GM12872 (cell line): ENCODE measurements around the gene SYNE2.

Source experiments
- TF ChIP-seq, protein P1 (sequence below): IDR thresholded peaks from 3 replicates; pipeline ENCODE4 v1.5.1; 2011; ENCODE audit warnings: low read depth, mild to moderate bottlenecking, low read length, moderate library complexity; ENCODE audit not compliant: insufficient read depth

Gene SYNE2

DNA sequence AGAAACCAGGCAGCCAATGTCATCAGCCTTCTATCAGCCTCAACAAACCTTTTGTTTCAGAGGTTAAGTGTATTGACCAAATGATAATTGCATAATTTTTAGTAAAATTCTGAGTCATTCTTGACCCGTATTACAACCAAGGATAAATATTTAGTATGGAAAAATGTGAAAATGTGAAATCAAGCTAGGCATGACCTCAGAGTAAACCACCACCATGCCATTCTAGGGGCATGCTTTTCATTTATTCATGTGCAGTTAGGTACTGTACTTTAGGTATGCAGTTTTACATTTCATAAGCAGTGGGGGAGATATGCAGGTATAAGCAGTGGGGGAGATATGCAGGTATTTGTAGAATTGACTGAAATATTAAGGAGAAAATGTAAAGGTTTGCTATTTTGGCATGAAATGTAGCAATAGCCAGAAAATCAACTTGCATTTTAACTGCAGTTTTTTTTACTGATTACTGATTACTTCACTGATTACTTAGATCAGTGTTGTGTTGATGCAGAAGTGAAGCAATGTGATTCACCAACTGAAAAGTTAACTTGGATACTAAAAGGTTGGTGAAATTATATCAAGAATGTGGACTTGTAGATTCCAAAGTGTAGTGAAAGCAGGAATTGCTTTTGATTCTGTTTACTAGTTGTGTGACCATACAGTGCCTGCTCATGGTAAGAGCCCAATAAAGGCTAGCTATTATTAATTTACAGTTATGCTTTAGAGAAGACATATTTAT is 257.2 kb downstream of the SYNE2 start:
- TF ChIP-seq, protein P1, sequence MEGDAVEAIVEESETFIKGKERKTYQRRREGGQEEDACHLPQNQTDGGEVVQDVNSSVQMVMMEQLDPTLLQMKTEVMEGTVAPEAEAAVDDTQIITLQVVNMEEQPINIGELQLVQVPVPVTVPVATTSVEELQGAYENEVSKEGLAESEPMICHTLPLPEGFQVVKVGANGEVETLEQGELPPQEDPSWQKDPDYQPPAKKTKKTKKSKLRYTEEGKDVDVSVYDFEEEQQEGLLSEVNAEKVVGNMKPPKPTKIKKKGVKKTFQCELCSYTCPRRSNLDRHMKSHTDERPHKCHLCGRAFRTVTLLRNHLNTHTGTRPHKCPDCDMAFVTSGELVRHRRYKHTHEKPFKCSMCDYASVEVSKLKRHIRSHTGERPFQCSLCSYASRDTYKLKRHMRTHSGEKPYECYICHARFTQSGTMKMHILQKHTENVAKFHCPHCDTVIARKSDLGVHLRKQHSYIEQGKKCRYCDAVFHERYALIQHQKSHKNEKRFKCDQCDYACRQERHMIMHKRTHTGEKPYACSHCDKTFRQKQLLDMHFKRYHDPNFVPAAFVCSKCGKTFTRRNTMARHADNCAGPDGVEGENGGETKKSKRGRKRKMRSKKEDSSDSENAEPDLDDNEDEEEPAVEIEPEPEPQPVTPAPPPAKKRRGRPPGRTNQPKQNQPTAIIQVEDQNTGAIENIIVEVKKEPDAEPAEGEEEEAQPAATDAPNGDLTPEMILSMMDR, result no peak

DNA sequence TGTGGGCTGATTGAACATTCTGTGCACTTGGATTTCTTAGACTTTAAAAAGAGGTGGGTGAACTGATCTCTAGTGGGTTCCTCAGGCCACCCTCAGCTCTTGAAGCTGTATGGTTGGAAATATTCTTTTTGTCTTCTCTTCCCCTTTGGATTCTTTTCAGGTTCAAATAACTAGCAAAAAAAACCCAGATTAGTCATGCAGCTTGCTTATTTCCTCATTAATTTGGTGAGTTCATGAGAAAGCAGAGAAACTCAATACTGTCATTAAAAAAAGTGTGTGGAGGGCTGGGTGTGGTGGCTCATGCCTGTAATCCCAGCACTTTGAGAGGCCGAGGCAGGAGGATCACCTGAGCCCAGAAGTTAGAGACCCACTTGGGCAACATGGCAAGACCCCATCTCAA is 258.0 kb downstream of the SYNE2 start:
- TF ChIP-seq, protein P1, result no peak

DNA sequence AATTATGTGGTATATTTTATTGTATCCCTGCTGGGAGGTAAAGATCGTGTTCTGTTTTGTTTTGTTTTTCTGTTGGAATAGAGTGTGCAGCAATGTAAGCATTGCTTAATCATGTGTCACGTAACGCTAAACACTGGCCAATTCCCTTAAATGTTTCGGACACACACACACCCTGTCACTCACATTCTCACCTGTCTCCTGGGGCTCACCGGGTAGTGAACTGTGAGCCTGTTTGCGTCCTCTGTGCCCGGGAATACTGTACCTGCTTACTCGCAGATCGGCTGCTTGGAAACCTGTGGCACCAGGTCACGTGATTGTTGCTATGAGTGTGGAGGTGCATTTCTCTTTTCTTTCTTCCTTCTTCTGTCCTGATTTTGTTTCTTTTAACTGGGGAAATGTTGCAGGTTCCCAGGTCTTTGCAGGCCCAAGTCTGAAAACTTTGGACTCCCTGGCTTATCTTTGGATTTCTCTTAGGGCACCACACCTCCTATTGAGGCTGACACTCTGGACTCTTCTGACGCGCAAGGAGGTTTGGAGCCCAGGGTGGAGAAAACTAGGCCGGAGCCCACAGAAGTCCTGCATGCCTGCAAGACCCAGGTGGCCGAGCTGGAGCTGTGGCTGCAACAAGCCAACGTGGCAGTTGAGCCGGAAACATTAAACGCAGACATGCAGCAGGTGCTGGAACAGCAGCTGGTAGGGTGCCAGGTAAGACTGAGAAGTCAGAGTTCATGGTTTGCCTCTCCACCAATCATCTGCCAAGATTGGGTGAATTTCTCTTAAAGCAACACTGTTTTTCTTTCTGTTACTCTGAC is 260.3 kb downstream of the SYNE2 start:
- TF ChIP-seq, protein P1, result no peak

DNA sequence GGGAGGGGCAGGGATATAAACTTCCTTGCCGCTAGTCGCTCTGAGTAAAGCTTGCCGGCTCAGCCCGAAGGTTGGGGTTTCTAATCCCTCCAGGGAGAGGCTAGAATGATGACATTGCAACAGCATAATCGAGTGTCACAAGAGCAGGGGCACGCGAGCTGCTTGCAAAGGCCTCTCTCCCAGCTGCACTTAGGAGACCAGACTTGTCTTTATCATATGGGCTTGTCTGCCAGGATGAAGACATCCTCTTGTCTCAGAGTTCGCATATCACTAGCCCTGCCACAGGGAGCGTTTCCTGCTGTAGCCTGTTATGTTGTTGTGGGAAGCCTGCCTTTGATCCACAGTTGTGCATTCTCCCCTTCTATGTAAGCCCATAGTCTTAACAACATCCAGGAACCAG is 261.4 kb downstream of the SYNE2 start:
- TF ChIP-seq, protein P1, result no peak

DNA sequence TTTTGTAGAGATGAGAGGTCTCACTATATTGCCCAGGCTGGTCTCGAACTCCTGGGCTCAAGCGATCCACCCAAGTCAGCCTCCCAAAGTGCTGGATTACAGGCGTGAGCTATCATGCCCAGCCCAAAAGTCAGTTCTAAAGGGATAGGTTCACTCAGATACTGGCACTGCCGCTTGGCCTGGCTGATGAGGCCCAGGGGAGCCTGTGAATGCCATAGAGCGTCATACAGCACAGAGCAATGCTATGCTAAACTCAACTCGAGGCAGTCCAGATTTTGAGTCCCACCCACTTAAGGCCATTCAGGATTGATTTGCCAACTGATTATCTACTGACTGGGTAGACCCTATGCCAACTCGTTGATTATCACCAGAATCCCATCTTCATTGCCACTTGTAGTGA is 262.0 kb downstream of the SYNE2 start:
- TF ChIP-seq, protein P1, result no peak

DNA sequence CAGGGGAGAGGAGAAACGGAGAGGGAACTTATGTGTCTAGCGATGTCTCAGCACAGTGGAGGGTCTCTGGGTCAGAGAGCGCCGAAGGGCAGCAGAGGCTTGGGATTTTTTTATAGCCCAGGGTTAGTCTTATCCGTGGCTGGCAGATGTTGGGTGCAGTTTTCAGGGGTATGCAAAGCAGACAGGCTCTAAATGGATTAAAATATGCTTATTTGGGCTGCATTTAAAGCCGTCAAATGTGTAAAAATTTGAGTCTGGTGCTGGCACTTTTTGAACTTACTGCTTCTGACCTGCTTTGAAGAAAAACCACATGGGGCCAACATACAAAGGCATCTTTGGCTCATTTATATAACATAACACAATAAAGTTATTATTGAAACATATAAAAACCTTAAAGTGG is 262.6 kb downstream of the SYNE2 start:
- TF ChIP-seq, protein P1, result no peak

DNA sequence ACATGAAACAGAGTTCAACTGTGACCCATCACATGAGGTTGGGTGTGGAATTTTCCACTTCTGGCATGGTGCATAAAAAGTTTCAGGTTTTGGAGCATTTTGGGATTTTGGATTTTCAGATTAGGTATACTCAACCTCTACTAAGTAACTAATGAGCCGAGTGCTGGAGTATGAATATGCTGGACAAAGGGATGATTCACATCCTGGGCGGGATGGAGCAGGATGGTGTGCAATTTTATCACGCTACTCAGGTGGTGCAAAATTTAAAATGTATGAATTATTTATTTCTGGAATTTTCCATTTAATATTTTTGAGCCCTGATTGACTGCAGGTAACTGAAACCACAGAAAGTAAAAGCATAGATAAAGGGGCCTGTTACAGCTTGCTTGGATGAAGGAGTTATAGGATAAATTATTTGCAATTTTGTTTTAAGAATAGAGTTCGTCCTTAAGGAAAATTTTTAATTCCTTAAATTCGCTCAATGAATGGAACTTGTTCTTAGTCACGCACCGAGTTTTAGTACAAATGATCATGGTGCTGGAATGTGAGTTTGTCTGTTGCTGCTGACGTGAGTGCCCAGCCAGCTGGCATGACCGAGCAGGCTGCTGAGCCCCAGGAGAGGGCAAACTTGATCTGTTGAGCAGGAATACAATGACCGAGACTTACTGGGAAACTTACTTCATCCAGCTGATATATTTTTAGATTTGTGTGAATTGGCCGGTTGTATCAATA is 265.0 kb downstream of the SYNE2 start:
- TF ChIP-seq, protein P1, result no peak
